GM12878 (cell line): ENCODE measurements around the gene NMUR1.

Experiments
- CBX3 ChIP-seq: fragments of 200-600 bp; sonication (generic); IDR thresholded peaks from 2 replicates; pipeline ENCODE4 v1.6.1; 2016; ENCODE audit warnings: low read depth, borderline replicate concordance
- CEBPB ChIP-seq, 2 experiments: fragments of 150-350 bp in 1 of 2; IDR thresholded peaks; 2 replicates each; pipeline ENCODE4 v1.6.1; 2012 to 2014; ENCODE audit warnings: low read depth in 2 of 2, low read length in 2 of 2, borderline replicate concordance in 1 of 2, inconsistent platforms in 1 of 2
- EZH2 ChIP-seq: IDR thresholded peaks from 2 replicates; pipeline ENCODE4 v1.6.1; 2012; ENCODE audit warnings: low read depth, mild to moderate bottlenecking, control low read depth, inconsistent platforms, low read length, borderline replicate concordance; ENCODE audit not compliant: control insufficient read depth
- HCFC1 ChIP-seq: fragments of 150-350 bp; IDR thresholded peaks from 2 replicates; pipeline ENCODE4 v1.6.1; 2014; ENCODE audit warnings: low read length
- POLR2A ChIP-seq: IDR thresholded peaks from 2 replicates; pipeline ENCODE4 v1.6.1; 2011; ENCODE audit warnings: low read depth, mild to moderate bottlenecking, low read length
- POLR2AphosphoS5 ChIP-seq: IDR thresholded peaks from 2 replicates; pipeline ENCODE4 v1.6.1; 2011; ENCODE audit warnings: mild to moderate bottlenecking, low read length, inconsistent platforms
- RAD21 ChIP-seq: IDR thresholded peaks from 2 replicates; pipeline ENCODE4 v1.6.1; 2011; ENCODE audit warnings: mild to moderate bottlenecking, low read depth, low read length, moderate library complexity; ENCODE audit not compliant: insufficient read depth
- REST ChIP-seq: IDR thresholded peaks from 2 replicates; pipeline ENCODE4 v1.6.1; 2012; ENCODE audit warnings: mild to moderate bottlenecking, low read depth, low read length
- SUZ12 ChIP-seq: fragments of 200-600 bp; sonication (generic); IDR thresholded peaks from one replicate; pipeline ENCODE4 v1.6.1; 2018; ENCODE audit warnings: antibody characterized with exemption, mild to moderate bottlenecking; ENCODE audit not compliant: unreplicated experiment
- TCF12 ChIP-seq: IDR thresholded peaks from 2 replicates; pipeline ENCODE4 v1.6.1; 2011; ENCODE audit warnings: low read depth, mild to moderate bottlenecking, low read length
- ZNF24 ChIP-seq: fragments of 450-650 bp; IDR thresholded peaks from 2 replicates; pipeline ENCODE4 v1.6.1; 2017; ENCODE audit warnings: antibody characterized with exemption, mild to moderate bottlenecking
- TF ChIP-seq, protein P1 (sequence below), 3 experiments: IDR thresholded peaks in 2 of 3; conservative IDR thresholded peaks in 1 of 3; 2 replicates each; pipeline ENCODE4 v1.5.1; 2011; ENCODE audit warnings: low read depth in 3 of 3, low read length in 3 of 3, mild to moderate bottlenecking in 3 of 3, control low read depth in 2 of 3, moderate library complexity in 2 of 3, inconsistent platforms in 1 of 3, mixed read lengths in 1 of 3; ENCODE audit not compliant: control insufficient read depth in 2 of 3, insufficient read depth in 1 of 3; ENCODE audit errors: extremely low read depth in 1 of 3

GRCh38 chr2:231523451-231524285 is 6.6 kb downstream of the NMUR1 start:
- TF ChIP-seq POLR2AphosphoS5 (no peak), TCF12 (no peak), RAD21 (no peak), EZH2 (no peak), POLR2A (no peak), HCFC1 (no peak), ZNF24 (no peak), SUZ12 (no peak), CBX3 (no peak), CEBPB (IDR thresholded peaks at IDR 0.05; ENCODE audit: borderline replicate concordance in 1 of 2, low read depth in 2 of 2, low read length in 2 of 2) (no peak), REST (no peak)
- TF ChIP-seq, protein P1, sequence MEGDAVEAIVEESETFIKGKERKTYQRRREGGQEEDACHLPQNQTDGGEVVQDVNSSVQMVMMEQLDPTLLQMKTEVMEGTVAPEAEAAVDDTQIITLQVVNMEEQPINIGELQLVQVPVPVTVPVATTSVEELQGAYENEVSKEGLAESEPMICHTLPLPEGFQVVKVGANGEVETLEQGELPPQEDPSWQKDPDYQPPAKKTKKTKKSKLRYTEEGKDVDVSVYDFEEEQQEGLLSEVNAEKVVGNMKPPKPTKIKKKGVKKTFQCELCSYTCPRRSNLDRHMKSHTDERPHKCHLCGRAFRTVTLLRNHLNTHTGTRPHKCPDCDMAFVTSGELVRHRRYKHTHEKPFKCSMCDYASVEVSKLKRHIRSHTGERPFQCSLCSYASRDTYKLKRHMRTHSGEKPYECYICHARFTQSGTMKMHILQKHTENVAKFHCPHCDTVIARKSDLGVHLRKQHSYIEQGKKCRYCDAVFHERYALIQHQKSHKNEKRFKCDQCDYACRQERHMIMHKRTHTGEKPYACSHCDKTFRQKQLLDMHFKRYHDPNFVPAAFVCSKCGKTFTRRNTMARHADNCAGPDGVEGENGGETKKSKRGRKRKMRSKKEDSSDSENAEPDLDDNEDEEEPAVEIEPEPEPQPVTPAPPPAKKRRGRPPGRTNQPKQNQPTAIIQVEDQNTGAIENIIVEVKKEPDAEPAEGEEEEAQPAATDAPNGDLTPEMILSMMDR (IDR thresholded peaks at IDR 0.05 in 2 of 3, conservative IDR thresholded peaks at IDR 0.05 in 1 of 3; ENCODE audit: control insufficient read depth in 2 of 3, extremely low read depth in 1 of 3, insufficient read depth in 1 of 3, low read depth in 3 of 3, low read length in 3 of 3): no peak
